ENCODE results near the gene NTM. TPM values are rescaled to one million over a fixed set of nuclear protein-coding genes. Genes with fewer than 3 reads are reported as not detected.
"Not testable (repeated sequence)": the region's sequence is repeated elsewhere in the genome, so short reads cannot be mapped to it uniquely, and the experiment has no call there.

The NTM gene
- polyA plus RNA-seq, 1 donor from 2014 or later: 39.4 TPM

GRCh38 chr11:131331546-131331945, 38.9 kb upstream of the NTM start:
- no peak overlapping the region for H3K27ac ChIP-seq (ENCODE audit: low read length)
- H3K9me3 ChIP-seq (ENCODE audit: low read length): no peaks in the 10 kb centered on the region
- no peaks in the 10 kb centered on the region for H3K79me2 ChIP-seq (replicated peaks; ENCODE audit: insufficient read depth, low read length)
- H2AFZ ChIP-seq (ENCODE audit: low read depth, low read length): no peak overlapping the region
- TF ChIP-seq POLR2AphosphoS5 (IDR thresholded peaks at IDR 0.05): no peak
- TF ChIP-seq REST (IDR thresholded peaks at IDR 0.05; ENCODE audit: borderline replicate concordance): no peak
- no peak for TF ChIP-seq TAF1 (IDR thresholded peaks at IDR 0.05; ENCODE audit: low read depth)
- no peak for TF ChIP-seq EP300 (conservative IDR thresholded peaks at IDR 0.05; ENCODE audit: poor library complexity, severe bottlenecking)
- no peak for TF ChIP-seq MXI1 (conservative IDR thresholded peaks at IDR 0.05; ENCODE audit: poor library complexity, severe bottlenecking)
- TF ChIP-seq EZH2 (IDR thresholded peaks at IDR 0.05; ENCODE audit: borderline replicate concordance, insufficient read depth, low read length, poor library complexity, severe bottlenecking): no peak
- no peak for TF ChIP-seq SMC3 (conservative IDR thresholded peaks at IDR 0.05; ENCODE audit: poor library complexity)
- no peak overlapping the region for H3K4me3 ChIP-seq (ENCODE audit: low read length)
- H3K9ac ChIP-seq (ENCODE audit: low read length): no peak overlapping the region
- no peaks in the 10 kb centered on the region for H3F3A ChIP-seq (ENCODE audit: insufficient read depth, low read length, poor library complexity, severe bottlenecking)
- no peaks in the 10 kb centered on the region for H3K27me3 ChIP-seq (ENCODE audit: insufficient read depth, low read depth, low read length)
- no peaks in the 10 kb centered on the region for H3K9me2 ChIP-seq (ENCODE audit: insufficient read depth, low read length)
- H4K20me1 ChIP-seq (ENCODE audit: insufficient read depth): no peaks in the 10 kb centered on the region
- no peak overlapping the region for H3K4me2 ChIP-seq (ENCODE audit: low read length)
- no peaks in the 10 kb centered on the region for H3K36me3 ChIP-seq (ENCODE audit: insufficient read depth, low read length)

GRCh38 chr11:131334601-131335000, 35.8 kb upstream of the NTM start:
- no peaks in the 10 kb centered on the region for H3K79me2 ChIP-seq (replicated peaks; ENCODE audit: insufficient read depth, low read length)
- no peaks in the 10 kb centered on the region for H4K20me1 ChIP-seq (ENCODE audit: insufficient read depth)
- H3K27me3 ChIP-seq (ENCODE audit: insufficient read depth, low read depth, low read length): no peaks in the 10 kb centered on the region
- no peak overlapping the region for H3K27ac ChIP-seq (ENCODE audit: low read length)
- H2AFZ ChIP-seq (ENCODE audit: low read depth, low read length): no peak overlapping the region
- H3K36me3 ChIP-seq (ENCODE audit: insufficient read depth, low read length): no peaks in the 10 kb centered on the region
- H3K4me2 ChIP-seq (ENCODE audit: low read length): no peak overlapping the region
- H3K4me3 ChIP-seq (ENCODE audit: low read length): no peak overlapping the region
- no peaks in the 10 kb centered on the region for H3F3A ChIP-seq (ENCODE audit: insufficient read depth, low read length, poor library complexity, severe bottlenecking)
- TF ChIP-seq EZH2 (IDR thresholded peaks at IDR 0.05; ENCODE audit: borderline replicate concordance, insufficient read depth, low read length, poor library complexity, severe bottlenecking) (no peak), MXI1 (conservative IDR thresholded peaks at IDR 0.05; ENCODE audit: poor library complexity, severe bottlenecking) (no peak), REST (IDR thresholded peaks at IDR 0.05; ENCODE audit: borderline replicate concordance) (no peak), RAD21 (conservative IDR thresholded peaks at IDR 0.05) (no peak), POLR2AphosphoS5 (IDR thresholded peaks at IDR 0.05) (no peak), EP300 (conservative IDR thresholded peaks at IDR 0.05; ENCODE audit: poor library complexity, severe bottlenecking) (no peak), CTCF (IDR thresholded peaks at IDR 0.05; ENCODE audit: poor library complexity, severe bottlenecking) (no peak), SMC3 (conservative IDR thresholded peaks at IDR 0.05; ENCODE audit: poor library complexity) (no peak), TAF1 (IDR thresholded peaks at IDR 0.05; ENCODE audit: low read depth) (no peak)
- no peaks in the 10 kb centered on the region for H3K9me2 ChIP-seq (ENCODE audit: insufficient read depth, low read length)
- H3K9ac ChIP-seq (ENCODE audit: low read length): no peak overlapping the region
- H3K9me3 ChIP-seq (ENCODE audit: low read length): no peaks in the 10 kb centered on the region

- not testable (repeated sequence) for H3K9me2 ChIP-seq (ENCODE audit: insufficient read depth, low read length); H3K9ac ChIP-seq (ENCODE audit: low read length); H3F3A ChIP-seq (ENCODE audit: insufficient read depth, low read length, poor library complexity, severe bottlenecking); H3K27me3 ChIP-seq (ENCODE audit: insufficient read depth, low read depth, low read length); H3K4me3 ChIP-seq (ENCODE audit: low read length); H4K20me1 ChIP-seq (ENCODE audit: insufficient read depth); H2AFZ ChIP-seq (ENCODE audit: low read depth, low read length); H3K4me2 ChIP-seq (ENCODE audit: low read length); H3K36me3 ChIP-seq (ENCODE audit: insufficient read depth, low read length); H3K27ac ChIP-seq (ENCODE audit: low read length); H3K79me2 ChIP-seq (replicated peaks; ENCODE audit: insufficient read depth, low read length); H3K9me3 ChIP-seq (ENCODE audit: low read length)
Observed at GRCh38 chr11:131341900-131342299, 28.5 kb upstream of the NTM start.

GRCh38 chr11:131342442-131342841, 28.0 kb upstream of the NTM start:
- not testable (repeated sequence) for H3K4me2 ChIP-seq (ENCODE audit: low read length); H3F3A ChIP-seq (ENCODE audit: insufficient read depth, low read length, poor library complexity, severe bottlenecking); H3K27ac ChIP-seq (ENCODE audit: low read length); H3K9me2 ChIP-seq (ENCODE audit: insufficient read depth, low read length); H4K20me1 ChIP-seq (ENCODE audit: insufficient read depth); H3K9me3 ChIP-seq (ENCODE audit: low read length); H2AFZ ChIP-seq (ENCODE audit: low read depth, low read length); H3K4me3 ChIP-seq (ENCODE audit: low read length); H3K79me2 ChIP-seq (replicated peaks; ENCODE audit: insufficient read depth, low read length); H3K36me3 ChIP-seq (ENCODE audit: insufficient read depth, low read length); H3K9ac ChIP-seq (ENCODE audit: low read length); H3K27me3 ChIP-seq (ENCODE audit: insufficient read depth, low read depth, low read length)

Measured in neural cell (in vitro differentiated cells).